Uterus (tissue), 2 donors: Measurements from ENCODE around the gene RAB33B.

Experiments used
- CTCF ChIP-seq, 4 experiments: fragments of 200-600 bp in 2 of 4; fragments of 450-650 bp in 2 of 4; sonication (generic) in 2 of 4; IDR thresholded peaks; one replicate each; pipeline ENCODE4 v1.5.1; 2016 to 2019; ENCODE audit warnings: antibody characterized with exemption in 4 of 4, mild to moderate bottlenecking in 2 of 4, moderate library complexity in 1 of 4
- POLR2A ChIP-seq, 2 donors: fragments of 450-650 bp; IDR thresholded peaks; one replicate each; pipeline ENCODE4 v1.6.1; 2016; ENCODE audit warnings: antibody characterized with exemption in 2 of 2, mild to moderate bottlenecking in 1 of 2, moderate library complexity in 1 of 2

- TF ChIP-seq CTCF (IDR thresholded peaks at IDR 0.05), result peak; percentile 49 to 56 (median 50)
- no peak for TF ChIP-seq POLR2A (IDR thresholded peaks at IDR 0.05)
Observed at GRCh38 chr4:139416073-139416673, 37.7 kb upstream of the RAB33B start.
